GM13977 (cell line): ENCODE results near the gene DNAJC3.
"Not testable (repeated sequence)": the region's sequence is repeated elsewhere in the genome, so short reads cannot be mapped to it uniquely, and the experiment has no call there.

ENCODE experiments used
- DNase-seq: peaks from one replicate; pipeline ENCODE4 v3.0.0; 2012; ENCODE audit warnings: low spot score
- in situ Hi-C: fragments of 300-500 bp; cut with MboI; formaldehyde crosslinking; loops from one replicate; pipeline ENCODE4 v1.12.0; 2022; ENCODE audit warnings: low sequenced_read_pairs, low pct_unique_long_range_greater_than_20kb, mixed read lengths, inconsistent platforms; ENCODE audit not compliant: unreplicated experiment
- TF ChIP-seq, protein P1 (sequence below): IDR thresholded peaks from 2 replicates; pipeline ENCODE4 v1.5.1; 2012; ENCODE audit warnings: mild to moderate bottlenecking, control low read depth; ENCODE audit not compliant: insufficient read depth; ENCODE audit errors: extremely low read depth, missing control alignments

The DNAJC3 gene

GRCh38 chr13:95787356-95788099 is 110.6 kb downstream of the DNAJC3 start:
- DNase-seq = no peak
- TF ChIP-seq, protein P1, sequence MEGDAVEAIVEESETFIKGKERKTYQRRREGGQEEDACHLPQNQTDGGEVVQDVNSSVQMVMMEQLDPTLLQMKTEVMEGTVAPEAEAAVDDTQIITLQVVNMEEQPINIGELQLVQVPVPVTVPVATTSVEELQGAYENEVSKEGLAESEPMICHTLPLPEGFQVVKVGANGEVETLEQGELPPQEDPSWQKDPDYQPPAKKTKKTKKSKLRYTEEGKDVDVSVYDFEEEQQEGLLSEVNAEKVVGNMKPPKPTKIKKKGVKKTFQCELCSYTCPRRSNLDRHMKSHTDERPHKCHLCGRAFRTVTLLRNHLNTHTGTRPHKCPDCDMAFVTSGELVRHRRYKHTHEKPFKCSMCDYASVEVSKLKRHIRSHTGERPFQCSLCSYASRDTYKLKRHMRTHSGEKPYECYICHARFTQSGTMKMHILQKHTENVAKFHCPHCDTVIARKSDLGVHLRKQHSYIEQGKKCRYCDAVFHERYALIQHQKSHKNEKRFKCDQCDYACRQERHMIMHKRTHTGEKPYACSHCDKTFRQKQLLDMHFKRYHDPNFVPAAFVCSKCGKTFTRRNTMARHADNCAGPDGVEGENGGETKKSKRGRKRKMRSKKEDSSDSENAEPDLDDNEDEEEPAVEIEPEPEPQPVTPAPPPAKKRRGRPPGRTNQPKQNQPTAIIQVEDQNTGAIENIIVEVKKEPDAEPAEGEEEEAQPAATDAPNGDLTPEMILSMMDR = no peak
- in situ Hi-C loops = no loop called here

DNA sequence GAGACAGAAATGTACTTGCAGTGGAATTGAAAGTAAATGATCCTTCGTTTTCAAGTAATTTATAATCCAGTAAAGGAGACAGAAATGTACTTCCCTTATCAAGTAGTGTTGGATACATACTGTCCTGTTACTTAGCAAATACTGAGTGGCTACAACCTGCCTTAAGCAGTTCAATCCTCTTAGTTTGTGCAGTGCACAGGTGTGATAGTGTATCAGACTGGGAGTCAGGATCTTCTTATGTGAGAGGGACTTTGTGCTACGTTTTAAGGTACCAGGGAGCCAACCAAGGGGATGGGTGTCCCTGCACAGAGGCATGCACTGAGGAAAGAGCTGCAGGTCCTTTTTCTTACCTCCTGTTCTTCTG is 111.1 kb downstream of the DNAJC3 start:
- TF ChIP-seq, protein P1 = no peak
- in situ Hi-C loops = no loop called here
- DNase-seq = no peak

DNA sequence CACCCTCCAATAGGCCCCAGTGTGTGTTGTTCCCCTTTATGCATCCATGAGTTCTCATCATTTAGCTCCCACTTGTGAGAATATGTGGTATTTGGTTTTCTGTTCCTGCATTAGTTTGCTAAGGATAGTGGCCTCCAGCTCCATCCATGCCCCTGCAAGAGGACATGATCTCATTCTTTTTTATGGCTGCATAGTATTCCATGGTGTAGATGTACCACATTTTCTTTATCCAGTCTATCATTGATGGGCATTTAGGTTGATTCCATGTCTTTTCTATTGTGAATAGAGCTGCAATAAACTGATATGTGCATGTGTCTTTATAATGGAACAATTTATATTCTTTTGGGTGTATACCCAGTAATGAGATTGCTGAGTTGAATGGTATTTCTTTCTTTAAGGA is 112.4 kb downstream of the DNAJC3 start:
- in situ Hi-C loops, DNase-seq: not testable (repeated sequence)

- TF ChIP-seq, protein P1 = no peak
- no peak for DNase-seq
- in situ Hi-C loops = no loop called here
Measured at GRCh38 chr13:95791084-95791722, 114.3 kb downstream of the DNAJC3 start.

GRCh38 chr13:95793018-95793555 is 116.1 kb downstream of the DNAJC3 start:
- no peak for DNase-seq
- TF ChIP-seq, protein P1 = no peak
- in situ Hi-C loops = no loop called here

- TF ChIP-seq, protein P1 = no peak
- DNase-seq = no peak
- in situ Hi-C loops = no loop called here
Measured at GRCh38 chr13:95793781-95794180, 116.8 kb downstream of the DNAJC3 start.

GRCh38 chr13:95797016-95797415 is 120.1 kb downstream of the DNAJC3 start:
- TF ChIP-seq, protein P1 = no peak
- in situ Hi-C loops = no loop called here
- no peak for DNase-seq
